ENCODE data around the gene TTLL9.

Gene TTLL9

GRCh38 chr20:31859266-31859997 lies 11.0 kb upstream of the TTLL9 start:
- no peak for DNase-seq

DNA sequence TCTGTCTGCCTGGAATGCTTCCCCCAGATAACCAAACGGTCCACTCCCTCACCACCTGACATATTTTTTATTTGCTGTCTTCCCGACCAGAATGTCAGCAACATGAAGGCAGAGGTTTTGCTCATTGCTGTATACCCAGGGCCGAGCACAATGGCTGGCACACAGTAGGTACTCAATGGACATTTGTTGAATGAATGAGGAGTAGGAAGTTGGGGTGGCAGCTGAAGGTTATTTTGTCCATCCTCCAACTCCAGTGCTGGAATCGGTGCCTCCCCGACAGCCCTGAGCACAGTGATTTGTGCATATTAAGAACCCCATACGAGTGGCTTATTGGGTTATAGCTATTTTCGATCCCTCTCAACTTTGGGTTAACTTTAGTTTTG lies 10.4 kb upstream of the TTLL9 start:
- DNase-seq: no peak

DNA sequence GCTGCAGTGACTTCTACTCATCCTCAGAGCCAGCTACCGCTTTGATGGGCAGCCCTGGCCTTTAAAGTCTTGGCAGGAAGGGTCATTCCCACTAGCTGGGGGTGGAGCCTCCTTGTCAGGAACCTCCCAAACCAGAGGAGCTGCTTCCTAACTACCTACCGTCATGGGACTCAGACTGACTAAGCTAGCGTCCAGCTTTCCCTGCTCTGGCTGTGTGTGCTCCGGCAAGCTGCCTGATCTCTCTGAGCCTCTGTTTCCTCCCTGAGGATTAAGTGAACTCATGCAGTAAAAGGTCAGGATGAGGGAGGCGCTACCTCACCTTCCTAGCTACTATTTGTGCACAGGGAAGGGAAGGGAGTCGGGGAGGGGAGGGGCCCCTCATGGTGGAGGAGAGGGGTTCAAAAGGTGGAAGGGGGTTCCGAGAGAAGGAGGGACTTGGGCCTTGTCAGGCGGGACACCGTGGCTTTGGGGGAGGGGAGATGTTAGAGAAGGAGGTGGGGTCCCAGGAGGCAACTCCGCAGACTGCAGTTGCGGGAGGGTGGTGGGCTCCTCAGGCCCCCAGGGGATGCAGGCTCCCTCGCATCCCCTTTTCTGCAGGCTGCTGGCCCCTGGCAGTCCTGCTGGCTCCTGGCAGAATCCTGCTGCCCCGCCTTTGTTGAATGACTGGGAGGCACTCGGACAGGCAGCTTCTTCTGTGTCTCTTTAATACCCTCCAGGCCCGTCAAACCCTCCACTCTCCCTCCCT lies 9.9 kb upstream of the TTLL9 start:
- DNase-seq: no peak

DNA sequence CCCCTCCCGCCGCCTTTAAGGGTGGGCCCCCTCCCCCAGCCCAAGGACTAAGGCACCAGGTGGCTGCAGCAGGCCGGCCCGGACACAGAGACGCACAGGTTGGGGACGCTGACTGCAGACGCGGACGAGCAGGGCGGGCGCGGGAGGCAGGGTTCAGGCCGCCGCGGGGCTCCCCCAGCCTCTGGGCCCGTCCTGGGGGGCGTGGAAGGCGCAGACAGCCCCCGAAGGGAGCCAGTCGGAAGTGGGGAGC lies 9.4 kb upstream of the TTLL9 start:
- no peak for DNase-seq

DNA sequence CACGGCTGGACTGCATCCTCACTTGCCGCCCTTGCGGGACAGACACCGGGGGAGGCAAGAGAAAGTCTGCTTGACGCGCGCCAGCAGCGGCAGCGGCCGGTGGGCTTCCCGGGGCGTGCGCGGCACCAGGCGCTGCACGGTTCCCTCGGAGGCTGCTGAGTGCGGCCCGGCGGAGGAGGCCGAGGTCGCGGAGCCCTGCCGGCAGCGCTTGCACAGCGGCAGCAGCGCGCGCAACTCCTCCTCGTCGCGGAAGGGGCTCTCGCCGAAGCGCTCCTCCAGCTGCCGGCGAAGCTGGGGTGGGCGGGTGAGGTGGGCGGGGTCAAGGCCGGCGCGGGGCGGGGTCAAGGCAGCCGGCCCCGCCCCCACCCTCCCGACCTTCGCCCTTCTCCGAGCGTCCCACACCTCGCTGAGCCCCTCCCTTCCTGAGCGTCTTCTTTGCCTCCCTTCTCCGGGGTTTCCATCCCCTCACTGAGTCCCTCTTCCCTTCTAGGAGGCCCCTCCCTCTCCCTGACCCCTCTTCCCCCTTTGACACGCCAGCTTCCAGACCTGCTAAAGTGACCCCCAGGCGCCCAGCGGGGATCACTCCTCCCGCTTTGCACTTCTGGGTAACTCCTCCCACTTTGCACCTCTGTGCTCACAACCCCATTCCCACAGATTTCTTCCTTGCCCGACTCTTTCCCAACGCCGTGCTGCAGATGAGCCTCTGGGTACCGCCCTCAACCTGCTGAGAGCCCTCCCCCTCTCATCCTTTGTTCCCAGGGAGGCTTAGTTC lies 8.9 kb upstream of the TTLL9 start:
- peak; percentile 74 for DNase-seq

GRCh38 chr20:31862157-31862470 lies 8.3 kb upstream of the TTLL9 start:
- DNase-seq: no peak

- DNase-seq: no peak
Measured at GRCh38 chr20:31862506-31862905, 7.9 kb upstream of the TTLL9 start.

- no peak for DNase-seq
Measured at GRCh38 chr20:31863296-31864085, 6.9 kb upstream of the TTLL9 start.

DNA sequence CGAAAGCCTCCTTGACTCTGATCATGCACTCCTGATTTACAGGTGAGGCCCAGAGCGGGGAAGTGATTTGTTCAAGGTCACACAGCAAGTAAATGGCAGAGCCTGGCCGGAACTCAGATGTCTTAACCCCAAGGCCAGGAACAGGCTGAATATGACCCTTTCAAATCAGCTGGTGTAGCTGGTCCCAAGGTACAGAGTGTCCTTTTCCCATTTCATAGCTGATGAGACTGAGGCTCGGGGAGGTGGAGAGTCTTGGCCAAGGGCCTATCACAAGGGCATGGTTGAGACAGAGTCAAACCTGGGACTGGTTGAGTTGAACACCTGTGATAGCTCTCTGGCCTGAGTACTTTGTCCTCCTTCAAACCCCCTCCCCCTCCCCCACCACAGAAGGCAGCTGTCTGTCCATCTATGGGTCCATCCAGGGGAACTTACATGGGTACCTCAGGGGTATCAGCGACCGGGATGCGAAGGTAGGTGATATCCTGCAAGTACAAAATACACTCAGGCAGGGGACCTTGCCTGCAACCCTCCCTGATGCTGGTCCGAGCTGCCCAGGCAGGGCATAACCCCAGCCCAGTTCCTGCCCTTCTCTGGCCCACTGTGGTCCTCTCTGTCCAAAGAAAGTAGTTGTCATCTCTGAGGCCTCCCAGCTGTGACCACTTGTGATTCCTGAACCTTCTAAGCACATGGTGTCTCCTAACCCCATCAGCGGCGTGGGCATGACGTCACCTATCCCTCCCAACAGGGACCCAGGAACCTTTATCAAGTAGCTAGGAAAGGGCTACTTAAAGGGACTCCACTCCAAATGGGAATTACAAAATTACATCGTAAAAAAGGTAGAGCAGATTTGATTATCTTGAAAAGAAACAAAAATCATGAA lies 5.7 kb upstream of the TTLL9 start:
- no peak for DNase-seq

- no peak for DNase-seq
Measured at GRCh38 chr20:31866221-31866620, 4.2 kb upstream of the TTLL9 start.

DNA sequence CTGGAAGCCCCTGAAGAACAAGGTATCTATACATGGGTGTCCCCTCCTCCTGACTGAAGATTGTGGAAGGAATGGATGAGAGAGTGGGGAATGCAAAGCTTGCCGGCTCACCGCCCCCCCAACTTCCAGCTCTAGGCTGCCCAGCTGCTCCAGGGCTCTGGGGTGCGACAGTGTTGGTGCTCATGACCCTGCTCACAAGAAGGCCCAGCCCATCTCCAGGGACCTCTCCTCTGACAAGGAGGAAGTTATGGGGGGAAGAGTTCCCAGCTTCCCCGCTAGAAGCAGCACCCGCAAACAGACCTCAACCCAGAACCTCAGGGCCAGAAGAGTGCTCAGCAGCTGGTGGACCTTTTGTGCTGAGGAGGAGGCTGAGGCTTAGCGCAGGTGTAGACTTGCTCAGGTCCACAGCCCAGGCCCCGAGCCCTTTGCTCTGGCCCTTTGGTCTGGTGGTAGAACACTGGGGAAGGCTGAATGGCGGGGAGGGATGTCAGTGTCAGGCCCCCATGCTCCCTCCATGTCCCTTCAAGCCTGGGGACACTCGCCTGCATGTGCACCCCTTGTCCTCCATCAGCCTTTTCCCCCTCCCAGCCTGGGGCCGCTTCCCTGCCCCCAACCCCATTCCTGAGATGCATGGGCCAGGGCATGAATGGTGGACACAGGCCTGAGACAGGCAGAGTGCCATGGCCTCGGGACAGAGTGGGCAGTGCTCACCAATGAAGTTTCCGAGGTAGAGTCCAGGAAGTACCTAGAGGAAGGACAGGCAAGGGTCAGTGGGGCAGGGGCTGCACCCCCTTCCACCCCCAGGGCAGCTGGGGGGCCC lies 1.4 kb upstream of the TTLL9 start:
- DNase-seq: no peak

- no peak for DNase-seq
Measured at GRCh38 chr20:31869673-31869941, 827 bp upstream of the TTLL9 start.

- no peak for DNase-seq
Measured at GRCh38 chr20:31870726-31871617, 538 bp downstream of the TTLL9 start.

DNA sequence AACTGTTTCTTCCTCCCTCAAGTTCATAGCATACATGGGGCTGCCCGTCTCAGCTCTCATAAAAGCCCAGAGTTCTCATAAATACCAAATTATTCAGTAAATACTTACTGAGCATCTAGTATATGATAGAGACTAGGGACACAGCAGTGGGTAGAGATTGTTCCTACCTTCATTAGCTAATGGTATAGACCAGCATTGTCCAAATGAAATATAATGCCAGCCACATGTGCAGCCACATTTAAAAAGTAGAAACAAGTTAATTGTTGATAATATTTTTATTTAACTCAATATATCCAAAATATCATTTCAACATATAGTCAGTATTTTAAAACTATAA lies 1.2 kb downstream of the TTLL9 start:
- DNase-seq: no peak

GRCh38 chr20:31872406-31872805 lies 2.0 kb downstream of the TTLL9 start:
- DNase-seq: no peak

- no peak for DNase-seq
Measured at GRCh38 chr20:31875671-31876070, 5.2 kb downstream of the TTLL9 start.

GRCh38 chr20:31877684-31878083 lies 7.2 kb downstream of the TTLL9 start:
- DNase-seq: no peak

GRCh38 chr20:31879143-31879987 lies 8.9 kb downstream of the TTLL9 start:
- DNase-seq: peak; percentile 83

GRCh38 chr20:31881945-31882344 lies 11.5 kb downstream of the TTLL9 start:
- no peak for DNase-seq

- DNase-seq: no peak
Measured at GRCh38 chr20:31883829-31884228, 13.4 kb downstream of the TTLL9 start.

All from activated naive CD4-positive, alpha-beta T cell treated with anti-CD3 and anti-CD28 coated beads, Interleukin-2, amount 50 U/mL, for 16 hours (primary cell).